K562 (cell line): Measurements from ENCODE around the gene PTCRA. TPM values are rescaled to one million over a fixed set of nuclear protein-coding genes. Genes with fewer than 3 reads are reported as not detected.

Experiments used
- polyA plus RNA-seq, 8 experiments: library from polyadenylated mRNA; depleted of rRNA in 4 of 8; stranded (reverse) in 5 of 8; unstranded in 3 of 8; fragments of >200 nt; fragmentation: Nextera tagmentation in 2 of 8; fragmentation: Illumina TruSeq in 1 of 8; extraction: Ambion mirVana in 2 of 8; extraction: Trizol in 1 of 8; gene quantifications; 2 replicates each; pipeline versions ENCODE4 v1.2.1 to v1.2.3, GENCODE V29; 2011 to 2014; ENCODE audit warnings: inconsistent platforms in 1 of 8, missing spikeins in 1 of 8
- total RNA-seq, 7 experiments: library from RNA; depleted of rRNA in 6 of 7; stranded (reverse); fragments of >200 nt in 6 of 7; fragmentation: Illumina TruSeq in 2 of 7; extraction: Trizol in 2 of 7; gene quantifications; 2 replicates each; pipeline versions ENCODE4 v1.2.1 to v1.2.3, GENCODE V29; 2011 to 2021; ENCODE audit warnings: low replicate concordance in 1 of 7

The PTCRA gene
- total and polyA plus RNA-seq, 9 of the 15 experiments (the other 6 are each of a cell fraction or from before 2014, with no cell fraction given), result 0.21 TPM; not detected in 8

Other genes with a start within 250 kb of the PTCRA start
Only the 7 nearest of the 15 such genes appear.
- gene RPL7L1, start 36.4 kb upstream of the PTCRA start, total RNA-seq (2014; rRNA removed), result 129 and 147 TPM in 2 replicates
- gene RPL7L1, start 36.4 kb upstream of the PTCRA start, total RNA-seq (2014; rRNA removed; fragmentation: Illumina TruSeq; extraction: Trizol), result 259 and 281 TPM in 2 replicates
- gene RPL7L1, start 36.4 kb upstream of the PTCRA start, total RNA-seq (2015; rRNA removed; fragmentation: Illumina TruSeq; extraction: Trizol), result 211 and 222 TPM in 2 replicates
- gene RPL7L1, start 36.4 kb upstream of the PTCRA start, total RNA-seq (2021), result 146 and 150 TPM in 2 replicates
- 104 and 152 TPM in 2 replicates for gene RPL7L1, start 36.4 kb upstream of the PTCRA start, polyA plus RNA-seq (2011; rRNA removed)
- 216 and 255 TPM in 2 replicates for gene RPL7L1, start 36.4 kb upstream of the PTCRA start, polyA plus RNA-seq (2014; fragmentation: Illumina TruSeq; extraction: Trizol)
- gene RPL7L1, start 36.4 kb upstream of the PTCRA start, polyA plus RNA-seq (2014; fragmentation: Nextera tagmentation; extraction: Ambion mirVana), result 100 to 1,000 TPM; 164 to 176 TPM
- gene RPL7L1, start 36.4 kb upstream of the PTCRA start, polyA plus RNA-seq (2014; rRNA removed), result 135 and 153 TPM in 2 replicates
- gene CNPY3, start 13.4 kb downstream of the PTCRA start, total RNA-seq (2014; rRNA removed), result 20.0 and 26.6 TPM in 2 replicates
- 11.5 and 15.0 TPM in 2 replicates for gene CNPY3, start 13.4 kb downstream of the PTCRA start, total RNA-seq (2014; rRNA removed; fragmentation: Illumina TruSeq; extraction: Trizol)
- gene CNPY3, start 13.4 kb downstream of the PTCRA start, total RNA-seq (2015; rRNA removed; fragmentation: Illumina TruSeq; extraction: Trizol), result 23.5 and 24.6 TPM in 2 replicates
- gene CNPY3, start 13.4 kb downstream of the PTCRA start, total RNA-seq (2021), result 32.4 and 32.8 TPM in 2 replicates
- 21.0 and 21.2 TPM in 2 replicates for gene CNPY3, start 13.4 kb downstream of the PTCRA start, polyA plus RNA-seq (2011; rRNA removed)
- gene CNPY3, start 13.4 kb downstream of the PTCRA start, polyA plus RNA-seq (2014; fragmentation: Illumina TruSeq; extraction: Trizol), result 34.4 and 37.4 TPM in 2 replicates
- 1 to 10 TPM; 2.4 to 3.9 TPM for gene CNPY3, start 13.4 kb downstream of the PTCRA start, polyA plus RNA-seq (2014; fragmentation: Nextera tagmentation; extraction: Ambion mirVana)
- 27.0 and 30.5 TPM in 2 replicates for gene CNPY3, start 13.4 kb downstream of the PTCRA start, polyA plus RNA-seq (2014; rRNA removed)
- gene GNMT, start 44.7 kb downstream of the PTCRA start, total RNA-seq (2014; rRNA removed), result not detected in 2 replicates
- not detected in 2 replicates for gene GNMT, start 44.7 kb downstream of the PTCRA start, total RNA-seq (2014; rRNA removed; fragmentation: Illumina TruSeq; extraction: Trizol)
- not detected in 2 replicates for gene GNMT, start 44.7 kb downstream of the PTCRA start, total RNA-seq (2015; rRNA removed; fragmentation: Illumina TruSeq; extraction: Trizol)
- 0.18 and 0.29 TPM in 2 replicates for gene GNMT, start 44.7 kb downstream of the PTCRA start, total RNA-seq (2021)
- 0.11 and 0.19 TPM in 2 replicates for gene GNMT, start 44.7 kb downstream of the PTCRA start, polyA plus RNA-seq (2011; rRNA removed)
- 0.15 TPM in 1 of 2 replicates, not detected in the other for gene GNMT, start 44.7 kb downstream of the PTCRA start, polyA plus RNA-seq (2014; fragmentation: Illumina TruSeq; extraction: Trizol)
- gene GNMT, start 44.7 kb downstream of the PTCRA start, polyA plus RNA-seq (2014; fragmentation: Nextera tagmentation; extraction: Ambion mirVana), result not detected
- not detected in 2 replicates for gene GNMT, start 44.7 kb downstream of the PTCRA start, polyA plus RNA-seq (2014; rRNA removed)
- 17.0 and 26.9 TPM in 2 replicates for gene PEX6, start 63.1 kb downstream of the PTCRA start, total RNA-seq (2014; rRNA removed)
- gene PEX6, start 63.1 kb downstream of the PTCRA start, total RNA-seq (2014; rRNA removed; fragmentation: Illumina TruSeq; extraction: Trizol), result 3.4 and 5.7 TPM in 2 replicates
- 6.9 and 8.0 TPM in 2 replicates for gene PEX6, start 63.1 kb downstream of the PTCRA start, total RNA-seq (2015; rRNA removed; fragmentation: Illumina TruSeq; extraction: Trizol)
- 20.8 and 24.3 TPM in 2 replicates for gene PEX6, start 63.1 kb downstream of the PTCRA start, total RNA-seq (2021)
- 6.4 and 10.9 TPM in 2 replicates for gene PEX6, start 63.1 kb downstream of the PTCRA start, polyA plus RNA-seq (2011; rRNA removed)
- 9.6 and 10.6 TPM in 2 replicates for gene PEX6, start 63.1 kb downstream of the PTCRA start, polyA plus RNA-seq (2014; fragmentation: Illumina TruSeq; extraction: Trizol)
- gene PEX6, start 63.1 kb downstream of the PTCRA start, polyA plus RNA-seq (2014; fragmentation: Nextera tagmentation; extraction: Ambion mirVana), result under 1 TPM; 0.17 to 0.77 TPM
- gene PEX6, start 63.1 kb downstream of the PTCRA start, polyA plus RNA-seq (2014; rRNA removed), result 12.3 and 14.1 TPM in 2 replicates
- gene PPP2R5D, start 68.5 kb downstream of the PTCRA start, total RNA-seq (2014; rRNA removed), result 45.2 and 50.5 TPM in 2 replicates
- 35.3 and 36.3 TPM in 2 replicates for gene PPP2R5D, start 68.5 kb downstream of the PTCRA start, total RNA-seq (2014; rRNA removed; fragmentation: Illumina TruSeq; extraction: Trizol)
- gene PPP2R5D, start 68.5 kb downstream of the PTCRA start, total RNA-seq (2015; rRNA removed; fragmentation: Illumina TruSeq; extraction: Trizol), result 37.4 and 37.7 TPM in 2 replicates
- 45.3 and 45.5 TPM in 2 replicates for gene PPP2R5D, start 68.5 kb downstream of the PTCRA start, total RNA-seq (2021)
- gene PPP2R5D, start 68.5 kb downstream of the PTCRA start, polyA plus RNA-seq (2011; rRNA removed), result 55.5 and 63.3 TPM in 2 replicates
- gene PPP2R5D, start 68.5 kb downstream of the PTCRA start, polyA plus RNA-seq (2014; fragmentation: Illumina TruSeq; extraction: Trizol), result 68.8 and 96.1 TPM in 2 replicates
- 1 to 10 TPM; 1.3 to 1.9 TPM for gene PPP2R5D, start 68.5 kb downstream of the PTCRA start, polyA plus RNA-seq (2014; fragmentation: Nextera tagmentation; extraction: Ambion mirVana)
- 36.6 and 38.4 TPM in 2 replicates for gene PPP2R5D, start 68.5 kb downstream of the PTCRA start, polyA plus RNA-seq (2014; rRNA removed)
- gene MEA1, start 97.9 kb downstream of the PTCRA start, total RNA-seq (2014; rRNA removed), result 120 and 154 TPM in 2 replicates
- 126 and 153 TPM in 2 replicates for gene MEA1, start 97.9 kb downstream of the PTCRA start, total RNA-seq (2014; rRNA removed; fragmentation: Illumina TruSeq; extraction: Trizol)
- 201 and 209 TPM in 2 replicates for gene MEA1, start 97.9 kb downstream of the PTCRA start, total RNA-seq (2015; rRNA removed; fragmentation: Illumina TruSeq; extraction: Trizol)
- 86.8 and 91.5 TPM in 2 replicates for gene MEA1, start 97.9 kb downstream of the PTCRA start, total RNA-seq (2021)
- gene MEA1, start 97.9 kb downstream of the PTCRA start, polyA plus RNA-seq (2011; rRNA removed), result 119 and 138 TPM in 2 replicates
- 156 and 199 TPM in 2 replicates for gene MEA1, start 97.9 kb downstream of the PTCRA start, polyA plus RNA-seq (2014; fragmentation: Illumina TruSeq; extraction: Trizol)
- 100 to 1,000 TPM; 152 to 210 TPM for gene MEA1, start 97.9 kb downstream of the PTCRA start, polyA plus RNA-seq (2014; fragmentation: Nextera tagmentation; extraction: Ambion mirVana)
- gene MEA1, start 97.9 kb downstream of the PTCRA start, polyA plus RNA-seq (2014; rRNA removed), result 141 and 143 TPM in 2 replicates
- 126 and 175 TPM in 2 replicates for gene KLHDC3, start 98.2 kb downstream of the PTCRA start, total RNA-seq (2014; rRNA removed)
- 90.4 and 107 TPM in 2 replicates for gene KLHDC3, start 98.2 kb downstream of the PTCRA start, total RNA-seq (2014; rRNA removed; fragmentation: Illumina TruSeq; extraction: Trizol)
- 100 and 104 TPM in 2 replicates for gene KLHDC3, start 98.2 kb downstream of the PTCRA start, total RNA-seq (2015; rRNA removed; fragmentation: Illumina TruSeq; extraction: Trizol)
- gene KLHDC3, start 98.2 kb downstream of the PTCRA start, total RNA-seq (2021), result 167 and 171 TPM in 2 replicates
- gene KLHDC3, start 98.2 kb downstream of the PTCRA start, polyA plus RNA-seq (2011; rRNA removed), result 118 and 135 TPM in 2 replicates
- 159 and 168 TPM in 2 replicates for gene KLHDC3, start 98.2 kb downstream of the PTCRA start, polyA plus RNA-seq (2014; fragmentation: Illumina TruSeq; extraction: Trizol)
- gene KLHDC3, start 98.2 kb downstream of the PTCRA start, polyA plus RNA-seq (2014; fragmentation: Nextera tagmentation; extraction: Ambion mirVana), result 10 to 100 TPM in 1 of 2 experiments, 1 to 10 TPM in 1; 4.5 to 14.7 TPM
- gene KLHDC3, start 98.2 kb downstream of the PTCRA start, polyA plus RNA-seq (2014; rRNA removed), result 104 and 136 TPM in 2 replicates